ENCODE measurements around the gene PDCD4. TPM values are rescaled to one million over a fixed set of nuclear protein-coding genes. Genes with fewer than 3 reads are reported as not detected.
A peak's percentile ranks its signal among the peaks of the same experiment; 100 is the strongest.

The PDCD4 gene
- total RNA-seq, 1 experiment from 2014 or later, result 63.0 TPM

GRCh38 chr10:110865186-110865808 is 6.4 kb upstream of the PDCD4 start:
- Histone ChIP-seq H3K9me2 (ENCODE audit: insufficient read depth) (no peaks in the 10 kb centered on the region), H4K20me1 (ENCODE audit: insufficient read depth) (no peaks in the 10 kb centered on the region), H3K36me3 (ENCODE audit: control insufficient read depth in 1 of 2, insufficient read depth in 2 of 2, low read length in 2 of 2) (no peaks in the 10 kb centered on the region), H2AFZ (ENCODE audit: low read depth, low read length, poor library complexity, severe bottlenecking) (peak overlapping the region; percentile 59), H3K9me3 (ENCODE audit: control insufficient read depth in 1 of 2, insufficient read depth in 1 of 2, low read depth in 1 of 2, low read length in 2 of 2) (no peaks in the 10 kb centered on the region), H3K4me2 (ENCODE audit: low read length) (peak overlapping the region; percentile 63), H3K79me2 (ENCODE audit: insufficient read depth, low read length) (no peaks in the 10 kb centered on the region), H3K4me1 (ENCODE audit: control insufficient read depth in 1 of 2, insufficient read depth in 2 of 2, low read length in 2 of 2) (peaks cover 11 to 20% of the 10 kb centered on the region in 2 experiments), H3K27me3 (ENCODE audit: insufficient read depth, low read length) (no peaks in the 10 kb centered on the region), H3K9ac (ENCODE audit: low read length) (peak overlapping the region; percentile 20; the same call in 1 of the 2 replicates), H3K27ac (ENCODE audit: low read depth, low read length) (no peak overlapping the region), H3K4me3 (replicated peaks in 1 of 2; ENCODE audit: low read depth in 1 of 2, low read length in 2 of 2) (peak overlapping the region in 1 of 2 experiments; percentile 16; a peak in 2 of 4 replicates)
- RAD21 ChIA-PET (ENCODE audit: low non-redundant PET in 1 of 2, low total read pairs in 2 of 2, uncharacterized antibody in 2 of 2, unreplicated experiment in 2 of 2), result interaction anchor here in 1 of 2 experiments (0.7 kb wide), 1 partner anchor 301 kb away, joined by 3 read pairs; no protein-coding TSS in a partner anchor
- intact Hi-C loops (cut with micrococcal nuclease), result no loop called here
- POLR2A ChIA-PET, result no interaction called here
- CTCF ChIA-PET, result no interaction called here
- DNase-seq (ENCODE audit: low read depth, low spot score) (no peak), ATAC-seq (peak; percentile 73)
- BruUV-seq (replicated peaks), result no TSS peak
- no peak for TF ChIP-seq SIN3A (IDR thresholded peaks at IDR 0.05; ENCODE audit: low read depth)
- no peak for TF ChIP-seq EZH2phosphoT487 (IDR thresholded peaks at IDR 0.05; ENCODE audit: borderline replicate concordance)
- no peak for TF ChIP-seq ZNF274 (IDR thresholded peaks at IDR 0.05; ENCODE audit: low read depth, low read length)
- TF ChIP-seq POLR2A (IDR thresholded peaks at IDR 0.05; ENCODE audit: borderline replicate concordance, extremely low read depth, insufficient read depth, insufficient read length), result no peak
- TF ChIP-seq YY1 (IDR thresholded peaks at IDR 0.05; ENCODE audit: extremely low read depth, insufficient replicate concordance, low read depth, low read length), result no peak
- no peak for TF ChIP-seq MAX (IDR thresholded peaks at IDR 0.05)
- TF ChIP-seq CTCF (IDR thresholded peaks at IDR 0.05 in 2 of 3, conservative IDR thresholded peaks at IDR 0.05 in 1 of 3; ENCODE audit: borderline replicate concordance in 1 of 3, insufficient read depth in 1 of 3, low read depth in 2 of 3, low read length in 2 of 3), result no peak
- no peak for TF ChIP-seq ELF1 (IDR thresholded peaks at IDR 0.05; ENCODE audit: borderline replicate concordance, low read depth)
- peak; percentile 10; the same call in 1 of the 2 replicates for TF ChIP-seq JUND (IDR thresholded peaks at IDR 0.05)
- TF ChIP-seq REST (IDR thresholded peaks at IDR 0.05; ENCODE audit: low read depth), result no peak
- TF ChIP-seq SRF (IDR thresholded peaks at IDR 0.05; ENCODE audit: low read depth), result no peak
- no peak for TF ChIP-seq CBX3 (IDR thresholded peaks at IDR 0.05; ENCODE audit: low read depth)
- TF ChIP-seq EZH2 (IDR thresholded peaks at IDR 0.05), result no peak
- no peak for TF ChIP-seq RAD21 (IDR thresholded peaks at IDR 0.05; ENCODE audit: low read depth)
- peak; percentile 17; the same call in 1 of the 2 replicates for TF ChIP-seq SP1 (IDR thresholded peaks at IDR 0.05; ENCODE audit: low read depth)
- no peak for TF ChIP-seq POLR2AphosphoS5 (IDR thresholded peaks at IDR 0.05; ENCODE audit: low read depth, low read length)
- TF ChIP-seq EGR1 (IDR thresholded peaks at IDR 0.05; ENCODE audit: low read depth), result no peak
- TF ChIP-seq FOSL1 (IDR thresholded peaks at IDR 0.05; ENCODE audit: low read depth), result peak; percentile 39; the same call in 1 of the 2 replicates
- no peak for TF ChIP-seq CEBPB (IDR thresholded peaks at IDR 0.05; ENCODE audit: low read depth)
- TF ChIP-seq ZFX (IDR thresholded peaks at IDR 0.05), result no peak
- no peak for TF ChIP-seq ATF3 (IDR thresholded peaks at IDR 0.05)

Data from HCT116 (cell line).